Globus pallidus (tissue), 1 donor: Measurements from ENCODE around the gene FNDC3A.

Source experiments
- DNase-seq: peaks from one replicate; pipeline ENCODE4 v3.0.0-alpha.2; 2015; ENCODE audit warnings: low spot score

FNDC3A gene

GRCh38 chr13:49220036-49220855 lies 244.5 kb downstream of the FNDC3A start, which contains the start of gene MLNR:
MLNR (plus strand) TSS chr13:49220338; CDS start chr13:49220338, 0 bp downstream.
- no peak for DNase-seq

DNA sequence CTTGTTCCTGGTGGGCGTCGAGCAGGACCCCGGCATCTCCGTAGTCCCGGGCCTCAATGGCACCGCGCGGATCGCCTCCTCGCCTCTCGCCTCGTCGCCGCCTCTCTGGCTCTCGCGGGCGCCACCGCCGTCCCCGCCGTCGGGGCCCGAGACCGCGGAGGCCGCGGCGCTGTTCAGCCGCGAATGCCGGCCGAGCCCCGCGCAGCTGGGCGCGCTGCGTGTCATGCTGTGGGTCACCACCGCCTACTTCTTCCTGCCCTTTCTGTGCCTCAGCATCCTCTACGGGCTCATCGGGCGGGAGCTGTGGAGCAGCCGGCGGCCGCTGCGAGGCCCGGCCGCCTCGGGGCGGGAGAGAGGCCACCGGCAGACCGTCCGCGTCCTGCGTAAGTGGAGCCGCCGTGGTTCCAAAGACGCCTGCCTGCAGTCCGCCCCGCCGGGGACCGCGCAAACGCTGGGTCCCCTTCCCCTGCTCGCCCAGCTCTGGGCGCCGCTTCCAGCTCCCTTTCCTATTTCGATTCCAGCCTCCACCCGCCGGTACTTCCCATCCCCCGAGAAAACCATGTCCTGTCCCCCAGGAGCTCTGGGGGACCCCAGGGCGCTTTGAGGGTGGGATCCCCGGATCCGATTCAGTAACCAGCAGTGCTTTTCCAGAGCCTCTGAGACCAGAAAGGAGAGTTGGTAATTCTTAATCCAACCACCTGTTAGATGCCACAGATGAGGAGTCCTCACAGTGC lies 245.3 kb downstream of the FNDC3A start:
- DNase-seq, result no peak

- DNase-seq, result no peak
Measured at GRCh38 chr13:49221590-49221965, 245.9 kb downstream of the FNDC3A start.

DNA sequence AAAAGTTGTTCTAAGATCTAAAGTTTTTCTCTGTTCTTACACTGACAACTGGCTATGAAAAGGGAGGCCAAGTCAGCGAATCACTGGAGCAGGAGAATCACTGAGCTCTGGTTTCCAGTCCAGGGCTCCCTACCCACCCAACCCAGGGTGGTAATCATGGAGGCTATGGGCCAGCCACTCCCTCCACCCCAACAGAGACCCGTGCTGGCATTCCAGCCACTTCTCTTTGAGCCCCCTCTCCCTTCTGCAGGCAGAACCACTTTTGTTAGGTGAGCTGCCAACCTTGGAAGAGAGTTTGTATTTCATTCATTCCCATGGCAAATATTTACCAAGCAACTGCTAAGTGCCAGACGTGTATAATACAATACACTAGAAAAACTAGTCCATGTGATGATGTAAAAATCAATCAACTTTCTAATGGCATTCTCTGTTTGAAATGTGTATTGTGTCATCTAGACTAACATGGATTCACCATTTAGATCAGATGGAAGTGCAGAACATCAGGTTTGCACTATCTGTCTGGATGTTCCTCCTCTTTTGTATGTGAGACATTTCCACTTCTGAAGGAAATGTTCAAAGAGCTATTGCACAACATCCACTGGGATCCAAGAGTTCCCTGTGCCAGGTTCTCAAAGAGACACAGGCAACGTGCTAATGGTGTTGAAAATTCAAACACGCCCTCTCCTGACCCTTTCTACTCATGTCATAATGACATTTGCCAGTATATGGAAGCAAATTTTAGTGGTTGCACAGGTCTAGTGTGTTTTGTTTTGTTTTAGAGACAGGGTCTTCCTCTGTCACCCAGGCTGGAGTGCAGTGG lies 249.7 kb downstream of the FNDC3A start:
- no peak for DNase-seq

- no peak for DNase-seq
Measured at GRCh38 chr13:49226613-49227012, 250.9 kb downstream of the FNDC3A start.

DNA sequence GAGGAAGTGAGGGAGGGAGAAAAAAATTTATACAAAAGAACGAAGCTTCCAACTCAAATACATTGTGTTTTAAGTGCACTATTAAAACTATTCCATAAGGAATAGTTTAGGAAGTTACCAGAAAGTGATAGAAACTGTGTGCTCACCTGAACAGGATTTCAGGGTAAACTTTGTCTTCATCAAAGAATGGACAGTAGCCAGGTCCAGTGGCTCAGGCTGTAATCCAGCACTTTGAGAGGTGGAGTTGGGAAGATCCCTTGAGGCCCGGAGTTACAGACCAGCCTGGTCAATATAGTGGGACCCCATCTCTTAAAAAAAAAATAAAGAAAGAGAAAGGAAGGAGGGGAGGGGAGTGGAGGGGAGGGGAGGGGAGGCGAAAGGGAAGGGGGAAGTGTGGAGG lies 259.0 kb downstream of the FNDC3A start:
- DNase-seq, result no peak

GRCh38 chr13:49235856-49236431 lies 260.2 kb downstream of the FNDC3A start:
- DNase-seq, result no peak

GRCh38 chr13:49238621-49239020 lies 262.9 kb downstream of the FNDC3A start:
- DNase-seq, result no peak

GRCh38 chr13:49240017-49240416 lies 264.3 kb downstream of the FNDC3A start:
- DNase-seq, result no peak

- no peak for DNase-seq
Measured at GRCh38 chr13:49241296-49241695, 265.6 kb downstream of the FNDC3A start.

GRCh38 chr13:49245101-49245500 lies 269.4 kb downstream of the FNDC3A start:
- no peak for DNase-seq

DNA sequence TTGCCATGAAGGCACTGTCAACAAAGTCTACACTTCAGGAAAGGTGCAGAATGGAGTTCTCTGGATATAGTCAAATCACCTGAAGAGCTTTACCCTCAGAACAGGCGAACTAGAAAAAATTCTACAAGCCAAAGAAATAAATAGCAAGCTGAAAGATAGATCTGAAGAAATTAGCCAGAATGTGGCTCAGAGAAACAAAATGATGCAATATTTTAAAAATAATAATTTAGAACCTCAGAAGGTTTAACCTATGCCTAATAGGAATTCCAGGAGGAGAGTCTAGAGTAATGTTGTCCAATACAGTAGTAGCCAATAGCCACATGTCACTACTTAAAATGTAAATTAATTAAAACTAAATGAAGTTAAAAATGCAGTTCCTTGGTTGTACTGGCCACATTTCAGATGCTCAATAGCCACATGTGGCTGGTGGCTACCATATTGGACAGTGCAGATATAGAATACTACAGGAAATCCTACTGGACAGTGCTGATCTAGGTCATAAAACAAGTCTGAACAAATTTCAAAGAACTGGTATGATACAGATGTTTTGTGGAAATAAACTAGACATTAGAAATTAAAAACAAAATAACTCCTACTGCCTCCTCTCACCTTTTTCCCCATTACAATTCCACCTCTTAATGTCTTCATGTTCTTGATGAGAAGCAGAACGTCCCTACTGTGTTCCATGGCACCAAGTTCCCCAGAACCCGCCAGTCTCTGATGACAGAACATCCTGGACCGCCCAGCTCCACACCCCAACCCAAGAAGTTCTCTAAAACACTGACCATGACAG lies 271.3 kb downstream of the FNDC3A start:
- DNase-seq, result no peak

DNA sequence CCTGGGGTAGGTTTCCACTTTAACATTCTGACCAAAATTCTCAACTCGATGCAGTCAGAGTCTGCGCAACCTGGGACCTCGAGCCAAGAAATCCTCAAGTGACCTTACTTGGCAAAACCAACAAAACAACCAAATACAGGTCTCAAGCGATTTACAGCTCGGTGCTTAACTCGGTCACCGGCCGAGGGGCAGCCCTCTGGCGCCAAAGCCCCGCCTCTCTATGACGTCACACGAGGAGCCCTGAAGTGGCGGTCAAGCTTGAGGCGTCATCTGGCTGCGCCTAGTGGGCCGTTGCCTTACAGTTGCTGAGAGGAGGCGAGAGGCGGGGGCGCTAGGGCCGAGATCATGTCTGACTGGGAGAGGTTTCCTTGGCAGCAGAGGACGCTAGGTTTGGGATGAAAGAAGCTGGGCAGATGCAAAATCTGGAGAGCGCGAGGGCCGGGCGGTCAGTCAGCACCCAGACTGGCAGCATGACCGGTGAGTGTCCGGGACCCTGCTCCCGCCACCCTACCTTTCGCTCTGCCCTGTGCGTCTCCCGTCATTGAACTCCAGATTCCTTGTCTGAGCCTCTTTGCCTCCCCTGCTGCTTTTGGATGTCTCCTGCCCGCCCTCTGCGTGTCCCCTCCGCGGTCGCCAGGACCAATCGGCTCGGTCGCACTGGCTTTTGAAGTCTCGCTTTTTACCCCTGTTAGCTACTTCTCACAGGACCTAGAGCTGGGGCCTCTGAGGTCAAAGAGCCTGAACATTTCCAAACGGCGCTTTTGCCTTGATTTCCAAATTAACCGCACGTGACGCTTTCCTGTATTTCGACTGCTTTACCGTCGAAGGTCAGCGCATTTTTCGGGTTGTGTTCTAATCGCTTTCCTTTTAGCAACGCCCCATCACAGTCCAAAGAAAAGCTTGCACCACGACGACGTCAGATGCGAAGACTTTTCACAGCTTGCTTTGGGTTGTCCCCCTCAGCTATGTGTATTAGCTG lies 272.2 kb downstream of the FNDC3A start, which contains the start of gene CDADC1:
CDADC1 (plus strand) TSS at position 283 of the 979 bp plus-strand sequence; CDS start at position 396, 113 bp downstream.
- DNase-seq, result peak; percentile 95

DNA sequence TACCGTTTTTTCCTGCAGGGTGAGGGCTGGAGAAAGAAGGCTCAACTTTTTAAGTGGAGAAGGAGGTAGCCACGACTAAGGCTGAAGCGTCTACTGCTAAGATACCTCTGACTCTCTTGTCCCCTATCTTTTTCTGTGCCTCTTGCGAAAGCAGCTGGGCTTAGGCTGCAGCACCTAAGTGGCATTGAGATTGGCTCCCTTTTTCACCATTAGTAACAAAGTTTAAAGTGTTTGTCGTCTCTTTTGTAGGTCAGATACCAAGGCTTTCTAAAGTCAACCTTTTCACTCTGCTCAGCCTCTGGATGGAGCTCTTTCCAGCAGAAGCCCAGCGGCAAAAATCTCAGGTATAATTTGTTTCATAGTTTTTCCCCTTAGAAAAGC lies 272.9 kb downstream of the FNDC3A start:
- DNase-seq, result no peak

- DNase-seq, result no peak
Measured at GRCh38 chr13:49251326-49251725, 275.6 kb downstream of the FNDC3A start.

DNA sequence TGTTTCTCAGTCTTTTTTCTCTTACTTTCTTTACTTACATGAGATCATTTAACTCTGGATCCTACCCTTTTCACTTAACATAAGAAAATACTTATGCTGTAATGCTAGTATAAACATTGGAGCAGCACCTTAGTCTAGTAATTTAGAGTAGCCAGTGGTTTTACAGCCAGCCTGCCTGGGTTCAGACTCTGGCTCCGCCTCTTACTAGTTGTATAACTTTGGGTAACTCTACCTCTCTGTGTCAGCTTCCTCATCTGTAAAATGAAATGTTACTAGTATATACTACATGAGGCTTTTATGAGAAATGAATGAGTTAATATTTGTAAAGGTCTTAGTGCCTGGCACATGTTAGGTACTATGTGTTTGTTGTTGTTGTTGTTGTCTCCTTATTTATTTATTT lies 277.6 kb downstream of the FNDC3A start:
- no peak for DNase-seq

- no peak for DNase-seq
Measured at GRCh38 chr13:49254007-49254406, 278.3 kb downstream of the FNDC3A start.

DNA sequence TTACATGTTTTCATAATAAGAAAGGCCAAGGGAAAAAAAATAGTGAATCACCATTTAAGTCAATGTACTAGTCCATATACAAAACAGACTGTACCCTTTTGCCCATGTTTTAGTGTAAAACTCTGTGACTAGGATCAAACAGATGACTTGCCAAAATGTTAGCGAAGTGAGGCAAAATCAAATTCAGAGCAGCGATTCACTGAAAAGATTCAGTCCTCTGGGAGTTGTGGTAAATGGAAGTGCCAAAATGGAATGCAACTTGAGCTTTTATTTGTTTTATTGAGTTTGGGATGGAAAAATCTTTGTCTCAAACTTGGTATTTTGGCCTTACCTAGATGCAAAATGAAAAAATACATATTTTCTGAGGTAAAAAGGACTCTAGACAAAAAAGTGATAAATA lies 281.1 kb downstream of the FNDC3A start:
- no peak for DNase-seq

DNA sequence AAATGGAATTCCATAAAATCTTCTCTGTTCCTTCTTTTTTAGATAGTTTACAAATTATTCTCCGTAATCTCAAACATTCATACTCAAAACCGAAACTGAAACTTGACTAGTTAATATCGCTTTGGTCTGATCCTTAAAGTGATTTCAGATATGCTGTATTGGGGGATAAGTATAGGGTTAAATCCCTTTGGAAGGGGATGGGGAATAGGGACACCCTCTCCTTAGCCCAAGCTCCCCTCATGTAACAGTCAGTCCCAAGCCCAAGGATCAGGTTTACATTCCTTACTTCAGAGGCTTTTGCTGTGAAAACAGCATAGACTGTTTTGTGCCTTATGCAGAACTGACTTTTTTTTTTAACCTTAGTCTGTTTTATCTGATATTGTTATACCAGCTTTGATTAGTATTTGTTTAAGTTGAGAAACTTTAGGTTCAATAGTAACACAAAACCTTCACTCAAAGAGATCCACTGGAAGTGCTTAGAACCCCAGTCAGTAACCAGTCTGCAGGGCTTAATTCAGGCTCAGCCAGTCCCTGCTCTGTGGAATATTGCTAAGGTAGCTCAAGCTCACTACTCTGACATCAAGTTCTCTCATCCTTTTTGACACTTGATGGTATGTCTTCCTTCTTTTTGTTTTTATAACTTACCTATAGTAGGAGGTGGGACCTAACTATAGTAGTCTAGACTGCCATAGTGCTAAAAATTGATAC lies 282.5 kb downstream of the FNDC3A start:
- DNase-seq, result no peak
